Astrocyte (in vitro differentiated cells and primary cell): Measurements from ENCODE around the gene ZFHX3. TPM values are rescaled to one million over a fixed set of nuclear protein-coding genes. Genes with fewer than 3 reads are reported as not detected.

Experiments
- DNase-seq: peaks from one replicate; pipeline ENCODE4 v3.0.0-alpha.2; 2010; ENCODE audit warnings: low read depth
- FAIRE-seq: peaks from 2 replicates; lab custom pipeline; 2011; peaks lifted over from hg19 to GRCh38; lab: Jason Lieb, UNC
- H2AFZ ChIP-seq: 2 replicates; pipeline ENCODE4 v1.6.0; 2012; ENCODE audit warnings: low read depth, low read length, inconsistent platforms
- H3K27ac ChIP-seq: 2 replicates; pipeline ENCODE4 v1.5.1; 2011; ENCODE audit warnings: low read depth, low read length, inconsistent platforms
- H3K27me3 ChIP-seq: 2 replicates; pipeline ENCODE4 v1.6.0; 2011; ENCODE audit warnings: low read length, inconsistent platforms; ENCODE audit not compliant: insufficient read depth
- H3K36me3 ChIP-seq: 2 replicates; pipeline ENCODE4 v1.5.1; 2011; ENCODE audit warnings: low read length, inconsistent platforms; ENCODE audit not compliant: insufficient read depth
- H3K4me1 ChIP-seq: 2 replicates; pipeline ENCODE4 v1.5.1; 2011; ENCODE audit warnings: low read length, inconsistent platforms; ENCODE audit not compliant: insufficient read depth
- H3K4me2 ChIP-seq: 2 replicates; pipeline ENCODE4 v1.6.0; 2012; ENCODE audit warnings: low read length, inconsistent platforms
- H3K4me3 ChIP-seq: 2 replicates; pipeline ENCODE4 v1.5.1; 2011; ENCODE audit warnings: low read depth, mild to moderate bottlenecking, low read length, inconsistent platforms; ENCODE audit not compliant: insufficient read depth
- H3K79me2 ChIP-seq: 2 replicates; pipeline ENCODE4 v1.6.0; 2012; ENCODE audit warnings: mild to moderate bottlenecking, low read length, inconsistent platforms; ENCODE audit not compliant: insufficient read depth
- H3K9ac ChIP-seq: 2 replicates; pipeline ENCODE4 v1.6.0; 2012; ENCODE audit warnings: mild to moderate bottlenecking, low read length, inconsistent platforms
- H3K9me3 ChIP-seq: 2 replicates; pipeline ENCODE4 v1.5.1; 2012; ENCODE audit warnings: low read depth, mild to moderate bottlenecking, low read length, inconsistent platforms; ENCODE audit not compliant: insufficient read depth
- H4K20me1 ChIP-seq: 2 replicates; pipeline ENCODE4 v1.6.0; 2012; ENCODE audit warnings: low read length, inconsistent platforms; ENCODE audit not compliant: insufficient read depth
- H3K27ac Mint-ChIP-seq: one replicate; pipeline ENCODE4 v1.8.0; 2021; ENCODE audit warnings: mild to moderate bottlenecking, mixed read lengths; ENCODE audit not compliant: unreplicated experiment
- H3K27me3 Mint-ChIP-seq: one replicate; pipeline ENCODE4 v1.8.0; 2021; ENCODE audit warnings: low read depth, mixed read lengths; ENCODE audit not compliant: unreplicated experiment
- H3K36me3 Mint-ChIP-seq: one replicate; pipeline ENCODE4 v1.8.0; 2021; ENCODE audit warnings: low read depth, mixed read lengths; ENCODE audit not compliant: unreplicated experiment
- H3K4me1 Mint-ChIP-seq: one replicate; pipeline ENCODE4 v1.8.0; 2021; ENCODE audit warnings: low read depth, mixed read lengths; ENCODE audit not compliant: unreplicated experiment
- H3K4me3 Mint-ChIP-seq: one replicate; pipeline ENCODE4 v1.8.0; 2021; ENCODE audit warnings: mild to moderate bottlenecking, moderate library complexity, mixed read lengths; ENCODE audit not compliant: unreplicated experiment
- H3K9me3 Mint-ChIP-seq: one replicate; pipeline ENCODE4 v1.8.0; 2021; ENCODE audit warnings: mild to moderate bottlenecking, mixed read lengths; ENCODE audit not compliant: unreplicated experiment
- CTCF ChIP-seq: IDR thresholded peaks from 2 replicates; pipeline ENCODE4 v1.5.1; 2011; ENCODE audit warnings: low read depth, mild to moderate bottlenecking, inconsistent platforms, low read length, moderate library complexity; ENCODE audit not compliant: insufficient read depth
- EZH2 ChIP-seq: IDR thresholded peaks from 2 replicates; pipeline ENCODE4 v1.6.1; 2012; ENCODE audit warnings: mild to moderate bottlenecking, low read length, inconsistent platforms; ENCODE audit not compliant: insufficient read depth
- total RNA-seq: library from RNA; stranded (reverse); gene quantifications from 2 replicates; pipeline ENCODE4 v1.2.1, GENCODE V29; 2021

The ZFHX3 gene
- total RNA-seq, 1 donor from 2014 or later, result 19.7 TPM

- no peak for DNase-seq
- no peak for FAIRE-seq
- H3K4me2 ChIP-seq, result no peak overlapping the region
- peaks cover 13% of the 10 kb centered on the region for H4K20me1 ChIP-seq
- H3K4me3 ChIP-seq, result no peak overlapping the region
- peaks cover 8% of the 10 kb centered on the region for H3K4me1 ChIP-seq
- H3K27me3 ChIP-seq, result no peaks in the 10 kb centered on the region
- H3K9me3 ChIP-seq, result no peaks in the 10 kb centered on the region
- no peaks in the 10 kb centered on the region for H3K79me2 ChIP-seq
- H3K27ac ChIP-seq, result no peak overlapping the region
- peaks cover under 1% of the 10 kb centered on the region for H3K36me3 ChIP-seq
- H2AFZ ChIP-seq, result no peak overlapping the region
- no peak overlapping the region for H3K4me3 Mint-ChIP-seq
- TF ChIP-seq EZH2, result no peak
- TF ChIP-seq CTCF, result no peak
- no peaks in the 10 kb centered on the region for H3K9me3 Mint-ChIP-seq
- H3K9ac ChIP-seq, result no peak overlapping the region
- peaks cover 7% of the 10 kb centered on the region for H3K4me1 Mint-ChIP-seq
- no peak overlapping the region for H3K27ac Mint-ChIP-seq
- no peaks in the 10 kb centered on the region for H3K27me3 Mint-ChIP-seq
- peaks cover 17% of the 10 kb centered on the region for H3K36me3 Mint-ChIP-seq
Observed at GRCh38 chr16:72815348-72816318, 232.3 kb downstream of the ZFHX3 start.

- Mint-ChIP-seq H3K9me3 (no peaks in the 10 kb centered on the region), H3K4me1 (peaks cover 3% of the 10 kb centered on the region), H3K4me3 (no peak overlapping the region), H3K27me3 (no peaks in the 10 kb centered on the region), H3K27ac (no peak overlapping the region), H3K36me3 (peaks cover 19% of the 10 kb centered on the region)
- TF ChIP-seq CTCF (no peak), EZH2 (no peak)
- Histone ChIP-seq H3K9ac (no peak overlapping the region), H3K27ac (no peak overlapping the region), H3K79me2 (no peaks in the 10 kb centered on the region), H3K4me1 (peaks cover 1% of the 10 kb centered on the region), H4K20me1 (no peaks in the 10 kb centered on the region), H3K4me3 (no peak overlapping the region), H3K9me3 (no peaks in the 10 kb centered on the region), H3K36me3 (peaks cover 2% of the 10 kb centered on the region), H3K27me3 (no peaks in the 10 kb centered on the region), H3K4me2 (no peak overlapping the region), H2AFZ (no peak overlapping the region)
- no peak for FAIRE-seq
- DNase-seq, result no peak
Observed at GRCh38 chr16:72814226-72814625, 233.7 kb downstream of the ZFHX3 start.

GRCh38 chr16:72812672-72813071, 235.3 kb downstream of the ZFHX3 start:
- no peaks in the 10 kb centered on the region for H3K79me2 ChIP-seq
- no peak overlapping the region for H3K4me2 ChIP-seq
- Mint-ChIP-seq H3K27ac (no peak overlapping the region), H3K9me3 (no peaks in the 10 kb centered on the region), H3K4me3 (no peak overlapping the region), H3K36me3 (peaks cover 17% of the 10 kb centered on the region), H3K4me1 (peaks cover 2% of the 10 kb centered on the region), H3K27me3 (no peaks in the 10 kb centered on the region)
- FAIRE-seq (no peak), DNase-seq (no peak)
- no peaks in the 10 kb centered on the region for H3K9me3 ChIP-seq
- no peaks in the 10 kb centered on the region for H4K20me1 ChIP-seq
- H3K27ac ChIP-seq, result no peak overlapping the region
- H3K4me3 ChIP-seq, result no peak overlapping the region
- H3K36me3 ChIP-seq, result peaks cover 2% of the 10 kb centered on the region
- no peaks in the 10 kb centered on the region for H3K27me3 ChIP-seq
- H2AFZ ChIP-seq, result no peak overlapping the region
- no peak for TF ChIP-seq CTCF
- TF ChIP-seq EZH2, result no peak
- H3K9ac ChIP-seq, result no peak overlapping the region
- no peaks in the 10 kb centered on the region for H3K4me1 ChIP-seq
